Esophagus mucosa (tissue), 1 donor: ENCODE results near the gene SYNE2. TPM values are rescaled to one million over a fixed set of nuclear protein-coding genes. Genes with fewer than 3 reads are reported as not detected.

Experiments used
- ATAC-seq: fragments of 200-7000 bp; cut with Tn5 transposase; one replicate; pipeline ENCODE4 v1.9.1; 2020
- total RNA-seq: library from RNA; stranded (reverse); gene quantifications from one replicate; pipeline ENCODE4 v1.2.4, GENCODE V29; 2023
- donor health status: DM: yes; HTN: yes; CAD: no.

The SYNE2 gene
- total RNA-seq, 1 donor from 2014 or later = 99.8 TPM

DNA sequence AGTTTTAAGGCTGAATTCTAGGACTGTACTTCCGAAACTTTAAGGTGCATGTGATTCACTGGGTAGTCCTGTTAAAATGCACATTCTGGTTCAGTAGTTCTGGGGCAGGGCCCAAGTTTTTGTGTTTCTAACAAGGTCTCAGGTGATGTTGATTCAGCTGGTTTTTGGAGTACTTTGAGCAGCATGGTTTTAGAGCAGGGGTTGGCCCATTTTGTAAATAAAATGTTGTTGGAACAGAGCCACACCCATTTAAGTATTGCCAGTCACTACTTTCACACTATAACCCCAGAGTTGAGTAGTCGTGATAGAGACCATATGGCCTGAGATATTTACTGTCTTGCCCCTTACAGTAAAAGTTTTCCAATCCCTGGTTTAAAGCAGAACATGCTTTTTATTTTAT, 111.3 kb downstream of the SYNE2 start:
- ATAC-seq = no peak

DNA sequence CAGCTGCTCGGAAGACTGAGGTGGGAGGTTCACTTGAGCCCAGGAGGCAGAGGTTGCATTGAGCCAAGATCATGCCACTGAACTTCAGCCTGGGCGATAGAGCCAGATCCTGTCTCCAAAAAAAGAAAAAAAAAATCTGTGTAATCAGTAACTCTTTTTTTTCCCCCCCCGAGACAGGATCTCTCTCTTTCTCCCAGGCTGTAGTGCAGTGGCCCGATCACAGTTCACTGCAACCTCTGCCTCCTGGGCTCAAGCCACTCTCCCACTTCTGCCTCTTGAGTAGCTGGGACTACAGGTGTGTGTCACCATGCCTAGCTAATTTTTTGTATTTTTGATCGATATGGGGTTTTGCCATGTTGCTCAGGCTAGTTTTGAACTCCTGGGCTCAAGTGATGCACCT, 113.6 kb downstream of the SYNE2 start:
- ATAC-seq = no peak

DNA sequence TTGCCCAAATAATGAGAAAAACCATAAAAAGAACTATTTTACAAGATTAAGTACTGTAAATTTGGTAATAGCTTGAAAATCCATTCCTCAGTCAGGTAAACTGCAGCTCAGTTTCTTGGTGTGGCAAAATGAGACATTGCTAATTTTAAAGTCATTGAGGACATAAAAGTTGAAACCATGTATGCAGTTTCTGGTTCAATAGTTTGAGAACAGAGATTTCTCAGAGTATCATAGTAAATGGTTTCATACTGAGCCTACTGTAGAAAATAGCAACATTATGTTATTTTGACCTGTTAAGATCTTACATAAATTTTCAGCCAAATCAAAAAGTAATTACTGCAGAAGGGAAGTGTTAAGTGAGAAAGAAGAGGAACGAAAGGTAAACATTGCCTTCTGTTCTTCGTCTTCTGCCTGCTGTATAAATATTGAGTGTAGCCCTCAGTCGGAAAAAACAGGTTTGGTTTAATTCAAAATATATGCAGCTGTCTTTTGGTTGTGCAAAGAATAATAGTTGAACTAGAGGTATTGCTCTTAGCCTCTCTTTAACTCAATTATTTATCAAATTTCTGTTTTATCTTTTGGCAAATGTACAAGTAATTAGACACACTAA, 119.6 kb downstream of the SYNE2 start:
- no peak for ATAC-seq

DNA sequence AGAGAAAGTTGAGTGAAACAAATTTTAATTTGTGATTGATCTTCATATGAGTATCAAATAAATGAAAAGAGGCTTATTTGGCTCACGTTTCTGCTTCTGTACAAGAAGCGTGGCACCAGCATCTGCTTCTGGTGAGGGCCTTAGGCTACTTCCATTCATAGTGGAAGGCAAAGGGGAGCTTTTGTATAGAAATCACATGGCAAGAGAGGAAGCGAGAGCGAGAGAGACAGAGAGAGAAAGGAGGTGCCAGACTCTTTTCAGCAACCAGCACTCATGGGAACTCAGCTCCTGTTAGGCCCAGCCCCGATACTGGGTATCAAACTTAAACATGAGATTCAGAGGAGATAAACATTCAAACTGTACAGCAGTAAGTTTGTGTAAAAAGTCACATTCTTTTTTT, 121.4 kb downstream of the SYNE2 start:
- ATAC-seq = no peak

DNA sequence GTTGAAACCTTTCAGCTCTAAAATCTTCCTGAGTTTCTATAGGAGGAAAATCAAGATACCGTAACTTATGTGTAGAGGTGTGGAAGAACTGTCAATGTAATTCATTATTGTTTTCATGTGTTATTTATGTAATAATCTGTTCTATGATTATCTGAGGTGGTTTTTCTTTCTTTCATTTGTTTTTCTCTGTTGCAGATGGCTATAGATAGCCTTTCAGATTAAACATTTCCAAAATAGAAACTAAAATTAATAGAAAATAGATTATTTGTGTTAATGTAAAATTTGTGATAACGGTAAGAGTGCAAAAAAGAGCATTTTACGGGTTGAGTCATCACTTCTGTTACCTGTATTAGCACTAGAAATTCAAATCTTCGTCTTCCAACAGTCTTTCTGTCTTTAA, 128.8 kb downstream of the SYNE2 start:
- ATAC-seq = no peak

DNA sequence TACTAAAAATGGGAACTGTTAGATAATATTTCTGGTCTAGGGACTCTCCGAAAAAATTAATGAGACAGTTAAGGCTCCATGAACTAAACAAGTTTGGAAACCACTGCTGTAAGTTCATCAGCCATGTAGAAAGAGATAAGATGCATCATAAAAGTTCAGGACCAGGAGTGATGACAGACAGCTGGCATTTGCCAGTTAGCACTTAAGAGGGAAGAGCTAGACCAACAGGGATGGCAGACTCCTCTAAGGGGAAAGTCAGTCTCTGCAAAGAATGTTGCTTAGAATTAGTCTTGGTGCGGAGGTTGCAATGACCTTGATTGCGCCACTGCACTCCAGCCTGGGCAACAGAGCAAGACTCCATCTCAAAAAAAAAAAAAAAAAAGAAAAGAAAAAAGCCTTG, 129.4 kb downstream of the SYNE2 start:
- ATAC-seq = no peak

DNA sequence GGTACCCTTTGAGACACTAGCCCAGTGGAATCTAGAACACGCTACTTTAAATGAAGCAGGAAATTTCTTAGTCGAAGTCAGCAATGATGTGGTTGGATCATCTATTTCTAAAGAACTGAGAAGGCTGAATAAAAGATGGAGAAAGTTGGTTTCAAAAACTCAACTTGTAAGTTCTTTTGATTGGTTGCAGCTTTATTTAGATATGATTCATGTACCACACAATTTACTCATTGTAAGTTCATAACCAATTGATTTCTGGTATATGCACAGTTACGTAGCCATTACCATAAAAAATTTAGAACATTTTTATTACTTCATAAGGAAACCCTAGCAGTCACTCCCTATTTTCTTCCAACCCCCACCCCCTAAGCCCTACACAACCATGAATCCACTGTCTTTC, 129.8 kb downstream of the SYNE2 start:
- no peak for ATAC-seq

DNA sequence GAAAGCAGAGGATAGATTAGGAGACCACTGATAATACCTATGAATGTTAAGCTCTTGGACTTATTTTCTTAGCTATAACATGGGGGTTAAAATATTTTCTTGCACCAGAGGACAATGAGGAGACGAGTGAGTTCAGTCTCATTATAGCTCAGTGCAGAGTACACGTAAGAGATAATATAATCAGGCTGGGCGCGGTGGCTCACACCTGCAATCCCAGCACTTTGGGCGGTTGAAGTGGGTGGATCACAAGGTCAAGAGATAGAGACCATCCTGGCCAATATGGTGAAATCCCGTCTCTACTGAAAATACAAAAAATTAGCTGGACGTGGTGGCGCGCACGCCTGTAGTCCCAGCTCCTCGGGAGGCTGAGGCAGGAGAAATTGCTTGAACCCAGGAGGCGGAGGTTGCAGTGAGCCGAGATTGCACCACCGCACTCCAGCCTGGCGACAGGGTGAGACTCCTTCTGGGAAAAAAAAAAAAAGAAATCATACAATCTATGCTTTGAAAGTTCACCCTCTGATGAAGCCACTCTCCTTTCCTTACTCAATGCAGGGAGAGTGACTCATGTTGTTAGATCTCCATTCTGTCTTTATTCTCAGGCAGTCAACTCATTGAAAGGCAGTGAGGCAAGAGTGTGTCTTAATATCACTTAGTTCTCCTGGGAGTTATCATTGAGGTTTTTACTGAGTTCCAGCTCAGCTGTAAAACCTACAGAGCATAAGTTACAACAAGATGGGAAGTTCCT, 134.2 kb downstream of the SYNE2 start:
- peak; percentile 97 for ATAC-seq

DNA sequence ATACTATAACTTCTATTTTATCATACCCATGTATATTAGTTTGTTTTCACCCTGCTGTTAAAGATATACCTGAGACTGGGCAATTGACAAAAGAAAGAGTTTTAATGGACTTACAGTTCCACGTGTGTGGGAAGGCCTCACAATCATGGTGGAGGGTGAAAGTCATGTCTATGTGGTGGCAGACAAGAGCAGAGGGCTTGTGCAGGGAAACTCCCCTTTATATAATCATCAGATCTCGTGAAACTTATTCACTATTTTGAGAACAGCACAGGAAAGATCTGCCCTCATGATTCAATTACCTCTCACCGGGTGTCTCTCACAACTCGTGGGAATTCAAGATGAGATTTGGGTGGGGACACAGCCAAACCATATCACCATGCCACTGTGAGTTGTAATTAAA, 135.8 kb downstream of the SYNE2 start:
- no peak for ATAC-seq

DNA sequence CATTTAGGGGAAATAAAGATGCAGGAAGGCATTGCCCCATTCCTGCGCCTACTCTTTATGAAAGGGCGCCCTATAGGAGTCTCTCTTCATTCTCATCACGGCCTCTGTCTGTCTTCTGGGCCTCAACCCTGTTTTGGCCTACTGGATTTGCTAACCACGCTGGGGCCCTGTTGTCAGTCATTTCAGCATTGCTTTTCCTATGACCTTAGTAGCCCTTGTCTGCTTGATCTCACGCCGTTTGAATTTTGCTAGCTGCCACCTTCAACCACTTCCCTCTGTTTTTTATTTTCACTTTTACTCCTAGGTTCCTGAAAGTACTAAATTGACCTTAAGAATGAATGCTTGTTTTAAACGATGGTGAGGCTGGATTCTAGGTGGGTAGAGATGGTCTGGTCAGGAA, 139.0 kb downstream of the SYNE2 start:
- no peak for ATAC-seq

DNA sequence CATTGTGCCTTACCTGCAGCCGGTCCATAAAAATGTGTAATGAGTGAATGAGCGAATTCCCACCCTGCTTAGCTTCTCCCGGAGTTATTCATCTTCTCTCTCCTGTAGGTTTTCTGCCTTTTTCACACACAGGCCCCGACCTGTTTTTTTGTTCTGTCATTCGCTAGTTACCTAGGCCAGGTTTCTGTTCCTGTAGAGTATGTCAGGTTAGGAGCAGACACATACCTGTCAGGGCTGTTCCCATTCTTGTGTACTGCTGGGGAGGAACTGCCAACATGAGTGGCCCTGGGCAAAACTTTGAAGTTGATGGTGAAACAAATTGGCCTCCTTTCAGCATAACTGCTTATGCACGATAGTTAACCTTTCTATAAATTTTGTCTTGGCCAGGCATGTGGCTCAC, 140.1 kb downstream of the SYNE2 start:
- ATAC-seq = peak; percentile 99

DNA sequence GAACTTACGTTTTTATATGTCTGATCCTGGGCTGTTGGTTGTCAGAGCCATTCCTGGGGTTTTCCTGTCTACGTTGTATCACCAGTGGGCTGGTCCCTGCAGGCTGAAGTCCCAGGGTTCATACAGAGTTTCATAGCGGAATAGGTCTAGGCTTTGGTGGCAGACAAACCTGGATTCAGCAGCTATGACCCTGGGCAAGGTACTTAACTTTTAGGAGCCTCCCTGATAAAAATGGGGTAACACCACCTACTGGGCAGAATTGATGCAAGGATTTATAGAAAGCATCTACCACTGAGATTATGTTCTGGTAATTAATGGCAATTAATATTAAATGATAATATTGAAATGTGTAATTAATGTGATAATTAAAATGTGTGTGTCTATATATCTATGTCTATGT, 141.2 kb downstream of the SYNE2 start:
- ATAC-seq = peak; percentile 28

DNA sequence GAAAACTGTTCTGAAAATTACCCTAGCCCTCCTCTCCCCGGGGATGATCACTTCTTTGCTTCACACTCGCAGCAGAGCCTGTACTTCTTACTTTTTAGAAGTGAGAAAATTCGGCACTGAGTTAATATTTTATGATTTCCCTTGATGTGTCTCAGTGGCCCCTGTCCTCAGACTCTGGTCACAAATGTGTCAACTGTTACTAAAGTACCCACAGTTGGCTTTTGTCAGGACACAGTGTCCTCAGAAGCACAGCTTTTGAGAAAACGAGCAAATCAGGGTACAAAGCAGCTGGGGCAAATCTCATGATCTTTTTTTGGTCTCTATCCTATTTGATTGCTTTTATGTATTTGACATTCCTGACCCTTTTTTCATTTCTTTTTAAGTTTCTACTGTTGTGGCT, 142.5 kb downstream of the SYNE2 start:
- no peak for ATAC-seq

DNA sequence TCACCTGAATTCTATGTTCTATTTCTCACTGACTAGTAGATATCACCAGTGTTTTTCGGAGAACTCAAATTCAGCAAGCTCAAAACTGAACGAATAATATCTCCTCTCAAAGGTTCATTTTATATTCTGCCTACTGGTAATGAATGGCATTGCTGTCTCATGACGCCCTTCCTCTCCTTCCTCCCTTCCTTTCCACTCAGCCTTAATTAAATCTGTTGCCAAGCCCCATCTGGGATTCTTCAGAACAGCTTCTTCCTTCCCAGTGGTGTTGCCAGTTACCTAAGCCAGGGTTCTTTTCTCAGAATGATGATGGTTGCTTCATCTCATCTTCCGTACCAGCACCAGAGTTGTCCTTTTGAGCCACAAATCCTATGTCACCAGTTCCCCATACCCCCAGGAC, 143.2 kb downstream of the SYNE2 start:
- no peak for ATAC-seq

DNA sequence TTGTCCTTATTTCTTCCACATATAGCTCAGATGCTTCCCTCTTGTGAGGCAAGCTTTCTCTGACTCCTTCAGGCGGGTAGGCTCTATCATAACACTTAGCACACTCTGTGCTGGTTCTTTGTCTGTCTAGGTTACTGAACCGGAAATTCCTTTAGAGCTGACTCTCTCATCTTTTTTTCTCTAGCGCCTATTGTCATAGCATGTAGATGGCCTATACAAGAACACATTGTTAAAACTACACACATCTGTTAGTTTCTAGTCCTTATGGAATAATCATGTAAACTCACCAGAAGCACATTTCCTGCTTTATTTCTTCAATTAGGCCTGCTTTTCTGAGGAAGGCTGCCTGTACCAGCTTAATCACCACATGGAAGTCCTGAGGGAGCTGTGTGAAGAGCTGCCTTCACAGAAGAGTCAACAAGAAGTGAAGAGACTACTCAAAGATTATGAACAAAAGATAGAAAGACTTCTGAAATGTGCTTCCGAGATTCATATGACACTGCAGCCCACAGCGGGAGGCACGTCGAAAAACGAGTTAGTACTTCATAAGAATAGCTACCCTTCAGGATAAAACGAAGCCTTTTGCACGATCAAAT, 143.9 kb downstream of the SYNE2 start:
- no peak for ATAC-seq

DNA sequence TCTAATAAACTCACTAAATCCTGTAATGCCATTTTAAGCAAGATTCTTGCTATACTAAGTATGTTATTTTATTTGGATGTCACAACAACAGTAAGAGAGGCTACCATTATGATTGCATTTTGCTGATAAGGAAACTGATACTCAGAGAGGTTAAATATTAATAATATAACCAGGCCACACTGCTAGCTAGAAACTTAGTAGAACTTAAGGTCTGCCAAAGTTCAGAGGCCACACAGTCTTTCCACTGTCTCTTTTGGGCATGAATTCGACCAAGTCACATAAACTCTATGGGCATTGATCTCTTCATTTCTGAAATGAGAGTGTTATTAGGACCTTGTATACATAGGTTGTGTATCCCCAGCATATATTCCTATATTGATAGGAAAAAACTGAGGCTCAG, 147.9 kb downstream of the SYNE2 start:
- no peak for ATAC-seq

DNA sequence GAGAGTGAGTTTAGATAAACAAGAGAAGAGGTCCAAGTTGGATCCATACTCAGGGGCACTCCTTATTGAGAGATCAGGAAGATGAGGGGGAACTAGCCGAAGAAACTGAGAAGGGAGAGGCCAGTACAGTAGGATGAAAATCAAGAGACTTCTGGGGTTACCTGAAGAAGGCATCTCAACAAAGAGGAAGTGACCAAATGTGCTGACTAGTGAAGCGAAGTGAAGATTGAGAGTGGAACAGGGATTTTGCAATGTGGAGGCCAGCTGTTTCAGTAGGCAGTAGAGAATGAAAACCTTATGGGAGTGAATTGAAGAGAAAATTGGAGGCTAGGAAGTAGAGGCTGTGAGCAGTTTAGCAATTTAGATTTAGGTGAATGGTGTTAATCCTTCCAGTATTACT, 153.0 kb downstream of the SYNE2 start:
- ATAC-seq = no peak

DNA sequence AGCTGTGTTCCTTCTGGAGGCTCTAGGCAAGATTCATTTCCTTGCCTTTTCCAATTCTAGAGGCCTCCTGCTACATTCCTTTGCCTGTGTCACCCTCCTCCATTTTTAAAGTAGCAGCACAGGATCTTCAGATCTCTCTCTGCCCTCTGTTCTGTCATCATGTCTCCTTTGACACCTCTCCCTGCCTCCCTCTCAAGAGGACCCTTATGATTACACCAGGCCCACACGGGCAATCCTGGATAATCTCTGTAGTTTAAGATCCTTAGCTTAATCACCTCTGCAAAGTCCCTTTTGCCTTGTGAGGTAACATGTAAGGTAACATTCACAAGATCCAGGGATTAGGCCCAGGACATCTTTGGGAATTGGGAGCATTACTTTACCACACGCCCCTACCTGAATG, 155.2 kb downstream of the SYNE2 start:
- no peak for ATAC-seq

DNA sequence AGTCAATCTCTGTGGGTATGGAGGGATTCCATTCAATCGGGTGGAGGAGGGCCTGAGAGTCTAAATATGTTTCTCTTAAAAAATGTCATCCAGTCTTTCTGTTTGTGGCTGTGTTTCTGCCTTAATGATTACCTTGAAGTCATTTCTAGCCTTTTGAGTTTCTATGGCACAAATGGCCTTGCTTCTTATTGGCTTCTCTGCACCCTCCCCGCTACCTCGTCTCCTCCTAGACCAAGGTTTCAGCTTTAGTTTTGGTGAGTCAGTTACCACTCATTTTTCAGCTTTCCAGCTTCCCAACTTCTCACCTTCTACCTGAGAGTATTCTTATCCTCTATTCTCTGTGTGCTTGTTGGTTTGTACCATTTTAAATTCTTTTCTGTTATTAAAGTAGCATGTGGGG, 159.2 kb downstream of the SYNE2 start:
- no peak for ATAC-seq

DNA sequence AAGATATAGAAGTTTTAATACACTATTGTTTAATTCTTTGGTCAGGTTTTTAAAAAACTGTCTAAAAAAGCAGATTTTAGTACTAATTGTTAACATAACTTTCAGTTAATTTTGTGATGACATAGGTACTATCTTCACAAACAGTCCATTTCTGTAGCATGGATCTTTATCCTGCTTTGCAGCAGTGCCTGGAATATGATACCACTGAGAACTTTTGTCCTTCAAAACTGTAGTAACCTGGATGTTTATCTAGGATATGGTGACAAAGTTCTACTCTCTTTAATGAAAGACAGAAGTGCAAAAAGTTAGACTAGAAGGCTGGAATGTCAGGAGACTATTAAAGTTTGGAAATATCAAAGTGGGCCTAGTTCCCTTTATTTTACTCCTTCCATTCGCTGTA, 159.9 kb downstream of the SYNE2 start:
- ATAC-seq = no peak

DNA sequence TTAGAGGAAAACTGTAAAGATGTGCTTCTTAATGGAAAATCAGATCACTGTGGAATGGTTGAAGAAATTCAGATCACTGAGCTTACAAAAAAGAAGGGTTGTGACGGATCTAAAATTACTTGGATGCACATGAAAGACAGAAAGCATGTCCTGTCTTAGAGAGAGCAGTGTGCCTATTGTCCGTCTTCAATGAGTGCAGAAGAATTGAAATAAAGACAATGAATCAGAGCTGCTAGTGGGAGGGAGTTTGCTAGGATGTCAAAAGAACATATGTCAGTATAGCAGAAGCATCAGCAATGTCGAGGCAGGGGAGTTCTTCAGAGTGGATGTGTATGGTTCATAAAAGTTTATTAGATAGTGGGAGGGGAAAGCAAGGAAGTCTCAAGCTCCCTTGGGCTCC, 172.7 kb downstream of the SYNE2 start:
- no peak for ATAC-seq

DNA sequence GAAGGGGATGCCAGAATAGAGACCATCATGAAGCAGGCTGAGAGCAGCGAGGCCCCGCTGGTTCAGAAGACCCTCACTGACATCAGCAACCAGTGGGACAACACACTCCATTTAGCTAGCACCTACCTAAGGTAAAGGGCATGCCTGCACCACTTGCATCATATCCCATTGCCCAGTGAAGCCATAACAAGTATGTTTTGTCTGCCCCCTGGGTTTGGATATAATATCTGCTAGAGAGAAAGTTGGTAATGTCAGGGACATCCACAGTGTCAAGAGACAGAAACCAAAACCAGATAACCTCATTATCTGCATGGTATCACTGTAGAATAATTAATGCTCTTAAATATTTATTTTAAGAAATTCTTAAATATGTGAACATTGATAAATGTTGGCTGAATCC, 173.8 kb downstream of the SYNE2 start:
- no peak for ATAC-seq

DNA sequence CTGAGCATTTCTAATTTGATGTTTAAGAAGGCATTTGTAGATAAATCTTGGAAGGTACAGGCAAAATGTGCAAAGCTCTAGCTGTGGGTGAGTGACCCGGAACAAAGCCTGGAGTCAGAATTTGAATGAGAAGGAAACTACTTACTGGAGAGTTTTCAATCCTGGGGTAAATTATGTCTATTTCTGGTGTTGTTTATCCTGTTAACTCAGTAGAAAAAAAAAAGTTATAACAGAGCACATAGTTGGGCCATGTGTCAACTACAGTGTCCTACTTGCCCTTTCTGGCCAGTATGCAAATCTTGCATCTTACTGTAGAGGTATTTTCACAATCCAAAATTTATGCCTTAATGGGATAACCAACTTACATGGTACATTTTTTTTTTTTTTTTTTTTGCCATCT, 182.3 kb downstream of the SYNE2 start:
- ATAC-seq = no peak
